Measurements from ENCODE around the gene KDM5A. TPM values are rescaled to one million over a fixed set of nuclear protein-coding genes. Genes with fewer than 3 reads are reported as not detected.

The KDM5A gene
- polyA plus RNA-seq, 3 donors: 12.2 to 31.4 (median 17.1) TPM

- H3K27ac ChIP-seq (ENCODE audit: low read depth in 1 of 2, low read length in 2 of 2): no peak overlapping the region
- no peak overlapping the region for H3K9ac ChIP-seq (ENCODE audit: insufficient read depth, low read length, poor library complexity, severe bottlenecking)
- no peaks in the 10 kb centered on the region for H3K4me1 Mint-ChIP-seq
- no peaks in the 10 kb centered on the region for H3K27me3 ChIP-seq (ENCODE audit: control insufficient read depth in 2 of 2, insufficient read depth in 2 of 2, low read length in 2 of 2)
- no peaks in the 10 kb centered on the region for H4K20me1 ChIP-seq (ENCODE audit: insufficient read depth, low read length)
- H3K27ac Mint-ChIP-seq: peak overlapping the region in 2 of 7 donors; percentile 8 to 11
- no peak overlapping the region for H3K4me3 Mint-ChIP-seq
- no peak overlapping the region for H3K4me3 ChIP-seq (replicated peaks in 1 of 3; ENCODE audit: low read depth in 2 of 3, low read length in 3 of 3)
- no peaks in the 10 kb centered on the region for H3K9me3 ChIP-seq (replicated peaks in 1 of 2; ENCODE audit: control insufficient read depth in 1 of 2, insufficient read depth in 1 of 2, low read length in 2 of 2)
- H2AFZ ChIP-seq (ENCODE audit: insufficient read depth, low read depth, low read length, poor library complexity, severe bottlenecking): no peak overlapping the region
- no CpG with 5 or more reads among the region's 3 CpGs for WGBS (ENCODE audit: insufficient coverage)
- peaks cover 28 to 54% of the 10 kb centered on the region in 2 donors for H3K36me3 ChIP-seq (replicated peaks in 1 of 2; ENCODE audit: control insufficient read depth in 1 of 2, insufficient read depth in 2 of 2, low read length in 2 of 2)
- TF ChIP-seq CTCF (IDR thresholded peaks at IDR 0.05): no peak
- H3K27me3 Mint-ChIP-seq (ENCODE audit: low read depth in 3 of 3): no peaks in the 10 kb centered on the region
- no peaks in the 10 kb centered on the region for H3K79me2 ChIP-seq (ENCODE audit: insufficient read depth, low read length)
- intact Hi-C loops (cut with micrococcal nuclease): no loop called here
- peaks cover 0 to 1% (median 0%) of the 10 kb centered on the region in 7 donors for H3K9me3 Mint-ChIP-seq
- no peak for DNase-seq
- peaks cover 40 to 61% of the 10 kb centered on the region in 2 donors for H3K36me3 Mint-ChIP-seq
- no peaks in the 10 kb centered on the region for H3K4me1 ChIP-seq (ENCODE audit: control insufficient read depth in 1 of 2, insufficient read depth in 2 of 2, low read length in 2 of 2)
- no peak overlapping the region for H3K4me2 ChIP-seq (replicated peaks; ENCODE audit: extremely low read depth, low read length, poor library complexity, severe bottlenecking)
These were observed 33.4 kb upstream of the KDM5A start for GRCh38 chr12:422526-422925.

GRCh38 chr12:418432-418831, 29.3 kb upstream of the KDM5A start:
- H3K27ac Mint-ChIP-seq: no peak overlapping the region
- peaks cover 46 to 56% of the 10 kb centered on the region in 2 donors for H3K36me3 ChIP-seq (replicated peaks in 1 of 2; ENCODE audit: control insufficient read depth in 1 of 2, insufficient read depth in 2 of 2, low read length in 2 of 2)
- H3K4me3 ChIP-seq (replicated peaks in 1 of 3; ENCODE audit: low read depth in 2 of 3, low read length in 3 of 3): no peak overlapping the region
- no peaks in the 10 kb centered on the region for H3K4me1 Mint-ChIP-seq
- peaks cover 0 to 1% (median 0%) of the 10 kb centered on the region in 7 donors for H3K9me3 Mint-ChIP-seq
- no peak overlapping the region for H3K4me2 ChIP-seq (replicated peaks; ENCODE audit: extremely low read depth, low read length, poor library complexity, severe bottlenecking)
- H3K27me3 ChIP-seq (ENCODE audit: control insufficient read depth in 2 of 2, insufficient read depth in 2 of 2, low read length in 2 of 2): no peaks in the 10 kb centered on the region
- no peak overlapping the region for H2AFZ ChIP-seq (ENCODE audit: insufficient read depth, low read depth, low read length, poor library complexity, severe bottlenecking)
- no peaks in the 10 kb centered on the region for H4K20me1 ChIP-seq (ENCODE audit: insufficient read depth, low read length)
- no peaks in the 10 kb centered on the region for H3K9me3 ChIP-seq (replicated peaks in 1 of 2; ENCODE audit: control insufficient read depth in 1 of 2, insufficient read depth in 1 of 2, low read length in 2 of 2)
- TF ChIP-seq CTCF (IDR thresholded peaks at IDR 0.05): no peak
- no peak overlapping the region for H3K4me3 Mint-ChIP-seq
- H3K27me3 Mint-ChIP-seq (ENCODE audit: low read depth in 3 of 3): peaks cover 0 to 1% (median 0%) of the 10 kb centered on the region in 3 donors
- 100% methylated on average over 2 of the region's 6 CpGs for WGBS (ENCODE audit: insufficient coverage)
- no peak overlapping the region for H3K27ac ChIP-seq (ENCODE audit: low read depth in 1 of 2, low read length in 2 of 2)
- no peaks in the 10 kb centered on the region for H3K79me2 ChIP-seq (ENCODE audit: insufficient read depth, low read length)
- H3K4me1 ChIP-seq (ENCODE audit: control insufficient read depth in 1 of 2, insufficient read depth in 2 of 2, low read length in 2 of 2): no peaks in the 10 kb centered on the region
- no peak for DNase-seq
- H3K36me3 Mint-ChIP-seq: peaks cover 48 to 52% of the 10 kb centered on the region in 2 donors
- H3K9ac ChIP-seq (ENCODE audit: insufficient read depth, low read length, poor library complexity, severe bottlenecking): no peak overlapping the region
- intact Hi-C loops (cut with micrococcal nuclease): no loop called here

All from CD14-positive monocyte (primary cell).